ENCODE measurements around the gene SLC25A25.
"Not testable (repeated sequence)": the region's sequence is repeated elsewhere in the genome, so short reads cannot be mapped to it uniquely, and the experiment has no call there.

The SLC25A25 gene

DNA sequence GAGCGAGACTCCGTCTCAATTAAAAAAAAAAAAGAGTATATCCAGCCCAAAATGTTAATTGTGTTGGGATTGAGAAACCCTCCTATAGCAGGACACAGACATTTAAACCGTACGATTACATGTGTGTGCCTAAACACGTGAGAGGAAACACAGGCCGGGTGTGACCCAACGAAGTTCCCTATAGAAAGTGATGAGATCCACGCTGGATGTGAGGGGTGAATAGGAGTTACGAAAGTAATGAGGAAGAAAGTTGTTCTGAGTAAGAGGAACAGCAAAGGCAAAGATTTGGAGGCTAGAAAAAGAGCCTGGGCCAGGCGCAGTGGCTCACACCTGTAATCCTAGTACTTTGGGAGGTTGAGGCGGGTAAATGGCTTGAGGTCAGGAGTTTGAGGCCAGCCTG is 14.5 kb upstream of the SLC25A25 start:
- no peak for DNase-seq

DNA sequence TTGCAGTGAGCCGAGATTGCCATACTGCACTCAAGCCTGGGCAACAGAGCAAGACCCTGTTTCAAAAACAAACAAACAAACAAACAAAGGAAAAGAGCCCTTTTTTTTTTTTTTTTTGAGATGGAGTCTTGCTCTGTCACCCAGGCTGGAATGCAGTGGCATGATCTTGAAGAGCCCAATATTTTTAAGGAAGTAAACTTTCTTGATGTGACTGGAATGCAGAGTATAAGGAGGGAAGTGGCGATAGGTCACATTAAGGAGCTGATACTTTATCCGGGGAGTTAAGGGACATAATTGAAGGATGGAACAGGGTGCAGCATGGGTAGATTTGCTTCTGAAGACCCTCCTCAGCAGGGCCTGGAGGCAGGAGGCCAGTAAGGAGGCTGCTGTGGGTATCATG is 13.9 kb upstream of the SLC25A25 start:
- no peak for DNase-seq

DNA sequence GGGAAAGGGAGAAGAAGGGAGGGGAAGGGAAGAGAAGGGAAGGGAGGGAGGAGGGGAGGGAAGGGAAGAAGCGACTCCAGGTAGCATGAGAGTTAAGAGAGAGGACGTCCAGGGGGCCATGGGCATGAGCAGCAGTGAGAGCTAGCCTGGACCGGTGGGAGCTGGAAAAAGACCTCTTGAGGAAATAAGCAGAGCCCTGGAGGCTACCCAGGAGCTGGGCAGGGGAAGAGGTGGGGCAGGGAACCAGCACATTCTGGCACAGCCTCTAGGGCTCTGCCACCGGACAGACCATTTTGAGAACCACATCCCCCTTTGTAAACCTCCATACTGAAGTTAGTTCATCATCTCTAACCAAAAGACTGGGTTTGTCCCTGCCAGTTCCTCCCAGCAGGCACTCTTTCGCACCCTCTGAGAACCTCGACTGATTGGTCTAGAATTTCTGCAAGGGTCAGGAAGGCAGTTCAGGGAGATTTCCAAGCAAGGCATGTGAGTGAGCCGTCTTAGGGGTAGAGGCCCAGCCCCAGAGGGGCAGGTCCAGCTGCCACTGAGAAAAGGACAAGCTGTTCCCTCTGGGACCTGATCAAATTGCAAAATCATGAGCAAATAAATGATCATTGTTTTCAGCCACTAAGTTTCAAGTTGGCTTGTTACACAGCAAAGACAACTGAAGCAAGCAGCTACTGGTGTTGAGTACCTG is 12.5 kb upstream of the SLC25A25 start:
- no peak for DNase-seq

DNA sequence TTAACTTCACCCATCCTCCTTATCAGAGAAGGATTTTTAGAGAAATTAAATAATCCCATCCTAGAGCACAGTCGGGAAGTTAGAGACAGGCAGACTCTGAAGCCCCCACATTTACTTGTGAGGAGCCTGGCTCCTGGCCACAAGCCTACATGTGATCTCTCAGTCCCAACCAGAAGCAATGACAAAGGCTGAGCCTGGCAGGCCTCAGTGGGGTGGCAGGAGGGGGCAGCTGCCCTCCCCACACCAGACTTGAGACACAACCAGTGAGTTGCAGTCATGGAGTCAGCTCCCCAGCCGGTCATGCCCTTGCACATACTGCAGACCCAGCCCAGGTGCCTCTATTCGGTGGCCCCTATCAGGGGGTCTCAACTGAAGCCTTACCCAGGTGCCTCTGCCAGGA is 11.9 kb upstream of the SLC25A25 start:
- DNase-seq, result no peak

DNA sequence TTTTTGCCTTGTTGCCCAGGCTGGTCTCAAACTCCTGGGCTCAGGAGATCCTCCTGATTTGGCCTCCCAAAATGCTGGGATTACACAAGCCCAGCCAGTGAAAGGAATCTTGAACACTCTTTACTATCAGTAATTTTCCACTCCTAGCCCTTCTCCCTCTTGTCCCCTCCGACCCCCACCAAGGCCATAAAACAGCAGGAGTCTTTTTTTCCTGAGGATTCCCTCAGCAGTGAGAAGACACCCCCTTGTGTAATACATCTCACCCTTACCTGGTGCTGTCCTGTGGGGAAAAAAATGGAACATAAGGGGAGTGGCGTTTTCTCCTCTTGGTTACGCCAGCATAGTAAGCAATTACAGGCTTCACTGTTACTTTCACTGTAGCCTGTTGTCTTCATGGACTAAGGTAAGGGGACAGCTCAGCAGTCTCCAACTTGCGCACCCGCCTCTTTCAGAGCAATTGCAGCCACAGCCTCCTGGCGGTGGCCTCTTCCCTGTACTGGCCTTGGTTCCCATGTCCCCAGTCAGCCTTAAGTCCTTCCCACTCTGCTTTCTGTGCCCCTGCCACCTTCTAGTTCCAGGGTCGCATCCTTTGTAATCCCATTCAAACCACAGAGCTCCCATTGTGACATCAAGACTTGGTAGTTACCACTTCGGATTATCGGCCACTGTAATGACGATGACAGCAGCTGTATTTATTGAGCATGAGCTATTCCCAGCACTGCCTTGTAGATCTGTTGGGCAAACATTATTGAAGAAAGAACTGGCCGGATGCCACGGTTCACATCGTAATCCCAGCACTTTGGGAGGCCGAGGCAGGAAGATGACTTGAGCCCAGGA is 10.9 kb upstream of the SLC25A25 start:
- DNase-seq, result no peak

DNA sequence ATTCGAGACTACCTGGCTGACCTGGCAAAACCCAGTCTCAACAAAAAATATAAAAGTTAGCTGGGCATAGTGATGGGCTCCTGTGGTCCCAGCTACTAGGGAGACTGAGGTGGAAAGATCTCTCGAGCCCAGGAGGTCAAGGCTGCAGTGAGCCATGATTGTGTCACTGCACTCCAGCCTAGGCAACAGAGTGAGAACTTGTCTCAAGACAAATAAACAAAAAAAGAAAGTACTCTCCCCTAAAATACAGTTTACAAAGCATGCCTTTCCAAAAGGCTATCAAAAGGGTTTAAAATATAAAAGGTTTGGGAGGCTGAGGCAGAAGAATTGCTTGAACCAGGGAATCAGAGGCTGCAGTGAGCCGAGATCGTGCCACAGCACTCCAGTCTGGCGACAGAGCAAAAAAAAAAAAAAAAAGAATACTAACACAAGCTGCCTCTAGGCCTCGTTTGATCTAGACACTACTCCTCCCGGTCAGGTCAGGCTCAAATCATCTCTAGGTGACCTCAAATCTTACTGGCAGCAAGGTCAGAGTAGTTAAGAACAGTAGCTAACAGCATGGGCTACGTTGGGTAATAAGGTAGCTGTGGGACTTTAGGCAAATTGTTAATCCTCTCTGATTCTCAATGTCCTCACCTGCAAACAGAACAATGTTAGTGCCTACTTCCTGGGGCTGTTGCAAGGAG is 10.2 kb upstream of the SLC25A25 start:
- no peak for DNase-seq

DNA sequence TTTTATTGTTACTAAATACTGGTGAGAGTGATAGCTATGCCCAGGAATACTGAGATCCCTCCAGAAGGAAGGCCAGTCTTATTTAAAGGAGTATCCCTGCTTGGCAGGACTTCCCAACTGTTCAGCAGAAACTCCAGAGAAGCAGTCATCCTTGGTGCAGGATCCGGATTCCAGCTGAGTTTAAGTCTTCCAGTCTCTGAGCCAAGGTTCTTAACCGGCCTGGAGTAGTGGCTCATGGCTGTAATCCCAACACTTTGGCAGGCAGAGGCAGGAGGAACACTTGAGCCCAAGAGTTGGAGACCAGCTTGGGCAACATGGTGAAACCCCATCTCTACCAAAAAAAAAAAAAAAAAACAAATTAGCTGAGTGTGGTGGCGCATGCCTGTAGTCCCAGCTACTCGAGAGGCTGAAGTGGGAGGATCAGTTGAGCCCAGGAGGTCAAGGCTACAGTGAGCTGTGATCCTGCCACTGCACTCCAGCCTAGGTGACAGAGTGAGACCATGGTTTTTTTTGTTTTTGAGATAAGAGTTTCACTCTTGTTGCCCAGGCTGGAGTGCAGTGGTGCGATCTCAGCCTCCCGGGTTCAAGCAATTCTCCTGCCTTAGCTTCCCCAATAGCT is 8.6 kb upstream of the SLC25A25 start:
- peak; percentile 41 for DNase-seq

DNA sequence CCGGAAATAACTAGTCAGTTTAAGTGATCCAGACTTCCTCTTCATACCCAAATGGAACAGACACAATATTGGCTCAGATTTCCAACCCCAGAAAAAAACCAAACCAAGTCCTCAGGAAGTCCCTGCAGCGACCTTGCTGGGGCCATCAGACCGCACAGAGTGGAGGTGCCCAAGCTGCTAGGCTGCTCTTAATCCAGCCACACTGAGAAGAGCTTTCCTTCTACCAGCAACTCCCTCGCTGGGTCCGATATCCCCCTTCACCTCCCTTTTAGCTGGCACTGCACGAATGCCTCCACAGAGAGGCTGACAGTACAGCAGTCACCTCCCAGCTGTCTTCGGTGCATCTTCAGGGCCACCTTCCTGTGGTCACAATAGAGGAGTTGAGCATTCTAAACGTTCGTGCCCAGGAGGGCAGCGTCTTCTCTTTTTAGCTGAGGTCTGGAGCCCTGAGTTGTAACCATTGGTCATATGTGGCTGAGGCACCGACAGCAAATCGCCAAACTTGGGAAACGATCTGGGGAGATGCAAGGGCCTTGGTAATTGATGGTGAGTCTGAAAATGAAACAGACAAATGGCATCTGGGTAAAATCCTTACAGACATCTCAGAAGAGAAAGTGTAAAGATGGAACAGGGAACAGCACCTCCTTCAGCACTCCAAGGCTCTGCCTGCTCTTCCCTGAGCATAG is 6.6 kb upstream of the SLC25A25 start:
- no peak for DNase-seq

DNA sequence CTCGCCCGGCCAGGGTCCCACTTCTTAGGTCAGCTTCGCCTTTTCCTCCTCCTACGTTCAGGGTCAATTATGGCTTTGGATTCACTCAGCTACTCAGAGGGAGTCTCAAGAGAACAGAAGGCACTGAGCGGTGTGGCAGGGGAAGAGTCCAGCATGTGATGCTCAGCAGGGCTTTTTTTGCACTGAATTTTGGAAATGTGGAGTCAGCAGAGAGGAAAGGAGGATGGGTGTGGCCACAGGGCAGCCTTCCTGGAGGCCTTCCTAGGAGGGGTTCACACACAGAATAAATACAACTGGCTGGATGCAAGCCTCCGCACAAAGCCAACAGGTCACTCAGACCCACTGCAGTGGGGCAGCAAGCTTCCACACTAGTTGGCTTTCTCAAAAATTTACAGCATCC is 5.8 kb upstream of the SLC25A25 start:
- no peak for DNase-seq

DNA sequence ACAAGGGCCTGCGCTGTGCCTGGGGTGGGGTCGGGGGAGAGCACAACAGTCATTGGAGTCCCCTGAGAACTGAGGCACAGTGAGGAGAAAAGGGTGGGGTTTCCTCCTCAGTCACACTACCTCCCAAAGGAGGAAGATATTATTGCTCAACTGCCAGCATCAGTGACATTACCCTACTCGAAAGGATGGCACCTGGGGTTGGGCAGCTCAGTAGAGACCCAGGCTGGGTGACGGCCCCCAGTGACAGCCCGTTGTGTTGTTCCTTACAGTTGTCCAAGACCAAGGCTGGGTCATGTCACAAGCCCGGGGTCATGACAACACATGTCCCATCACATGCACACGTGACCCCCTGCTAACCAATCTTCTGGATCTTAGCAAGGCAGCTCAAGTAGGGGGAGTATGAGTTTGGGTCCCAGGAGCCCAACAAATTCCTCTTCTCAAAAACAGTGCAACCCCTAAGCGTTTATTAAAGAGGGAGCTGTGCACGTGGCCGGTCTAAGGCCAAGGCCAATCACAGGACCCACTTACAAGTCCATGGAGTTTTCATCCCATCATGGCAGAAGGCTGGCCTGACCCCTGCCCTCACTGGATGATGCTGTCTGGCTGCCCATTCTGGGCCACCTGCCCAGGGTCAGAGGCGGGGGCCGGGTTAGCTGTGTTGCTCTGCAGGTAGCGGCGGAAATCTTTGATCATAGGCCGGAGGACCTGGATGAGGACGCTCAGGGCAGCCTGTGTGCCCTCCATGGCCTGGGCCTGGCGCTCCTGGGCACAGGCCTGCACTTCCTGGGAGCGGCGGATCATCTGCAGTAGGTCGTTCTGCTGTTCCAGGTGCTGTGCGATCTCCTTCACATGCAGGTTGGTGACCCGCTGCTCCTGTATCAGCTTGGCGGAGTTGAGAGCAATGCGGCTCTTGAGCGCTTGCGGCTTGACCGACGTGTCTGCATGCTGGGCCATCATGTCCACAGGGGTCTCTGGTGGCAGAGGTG is 4.9 kb upstream of the SLC25A25 start:
- DNase-seq, result no peak

DNA sequence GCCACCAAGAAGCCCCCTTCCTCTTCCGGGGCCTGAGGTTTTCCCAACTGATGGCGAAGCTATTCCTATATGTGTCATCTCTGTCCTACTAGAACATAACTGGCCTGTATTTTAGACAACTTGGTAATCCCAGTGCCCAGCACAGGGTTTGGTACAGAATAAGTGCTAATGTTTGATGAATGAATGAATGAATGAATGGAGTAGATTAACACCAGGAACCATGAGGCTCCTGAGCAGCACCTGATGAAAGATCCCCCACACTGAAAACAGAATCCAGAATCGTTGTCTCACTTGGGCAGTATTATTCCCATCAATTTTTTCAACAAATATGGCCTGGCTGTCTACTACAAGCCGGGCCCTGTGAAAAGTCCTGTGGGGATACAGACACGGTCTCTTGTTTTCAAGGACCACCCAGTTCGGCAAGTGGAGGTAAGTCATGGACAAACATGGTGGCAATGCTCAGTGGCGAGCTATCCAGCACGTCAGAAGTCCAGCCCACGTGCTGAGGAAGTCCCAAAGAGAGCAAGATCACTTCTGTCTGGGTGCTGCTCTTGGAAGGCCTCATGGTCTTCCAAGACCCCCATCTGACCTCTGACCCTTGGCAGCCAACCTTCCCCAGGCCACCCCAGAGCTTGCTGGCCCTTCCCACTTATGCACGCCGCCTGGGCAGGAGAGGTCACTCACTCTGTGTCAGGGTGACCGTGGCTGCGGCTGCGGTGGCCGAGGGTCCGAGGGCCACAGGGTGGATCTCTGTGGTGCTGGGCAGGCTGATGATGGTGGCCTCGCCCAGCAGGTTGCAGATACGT is 1.9 kb upstream of the SLC25A25 start:
- no peak for DNase-seq

DNA sequence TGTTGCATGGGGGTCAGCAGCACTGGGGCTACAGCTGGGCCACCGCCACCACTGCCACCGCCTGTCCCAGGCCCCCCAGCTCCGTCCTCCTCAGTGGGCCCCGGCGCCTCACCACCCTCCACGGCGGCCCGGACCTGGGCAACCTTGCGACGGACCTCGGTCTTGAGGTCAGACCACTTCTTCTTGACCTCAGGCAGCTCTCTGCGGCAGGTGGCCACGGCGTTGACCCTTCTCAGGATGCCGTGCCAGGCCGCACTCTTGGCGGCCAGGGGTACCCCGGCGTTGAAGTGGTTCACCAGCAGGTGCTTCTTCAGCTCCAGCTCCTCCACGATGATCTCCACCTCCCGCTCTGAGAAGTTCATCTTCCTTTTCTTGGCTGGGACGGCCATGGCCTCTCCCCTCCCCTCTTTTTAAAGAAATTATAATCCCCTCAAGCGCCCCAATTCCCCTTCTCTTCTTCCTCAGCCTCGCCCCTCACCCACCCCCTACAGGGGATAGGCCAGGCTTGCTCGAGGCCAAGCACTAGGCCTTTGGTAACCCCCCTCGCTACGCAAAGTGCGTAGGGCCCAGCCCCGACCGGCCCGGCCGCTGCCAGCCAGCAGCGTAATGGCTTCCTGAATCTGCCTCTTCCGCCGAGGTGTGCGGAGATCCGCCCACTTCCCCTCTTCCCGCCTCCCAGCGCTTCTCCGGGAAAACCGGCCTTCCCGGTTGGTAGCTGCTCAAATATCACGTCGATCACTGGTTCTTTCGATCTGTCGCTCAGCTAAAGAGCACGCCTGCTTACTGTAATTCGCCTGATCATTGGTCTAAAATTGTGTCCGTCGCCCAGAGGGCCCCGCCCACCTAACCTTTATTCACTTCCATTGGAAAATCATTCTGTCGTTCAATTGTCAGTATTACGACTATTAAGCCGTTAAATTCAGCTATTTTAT is 1.1 kb upstream of the SLC25A25 start, which contains the start of gene NAIF1:
Gene NAIF1 (minus strand): TSS at position 608 of the 932 bp plus-strand sequence. CDS start 219 bp downstream, at position 389.
- peak; percentile 95 for DNase-seq

DNA sequence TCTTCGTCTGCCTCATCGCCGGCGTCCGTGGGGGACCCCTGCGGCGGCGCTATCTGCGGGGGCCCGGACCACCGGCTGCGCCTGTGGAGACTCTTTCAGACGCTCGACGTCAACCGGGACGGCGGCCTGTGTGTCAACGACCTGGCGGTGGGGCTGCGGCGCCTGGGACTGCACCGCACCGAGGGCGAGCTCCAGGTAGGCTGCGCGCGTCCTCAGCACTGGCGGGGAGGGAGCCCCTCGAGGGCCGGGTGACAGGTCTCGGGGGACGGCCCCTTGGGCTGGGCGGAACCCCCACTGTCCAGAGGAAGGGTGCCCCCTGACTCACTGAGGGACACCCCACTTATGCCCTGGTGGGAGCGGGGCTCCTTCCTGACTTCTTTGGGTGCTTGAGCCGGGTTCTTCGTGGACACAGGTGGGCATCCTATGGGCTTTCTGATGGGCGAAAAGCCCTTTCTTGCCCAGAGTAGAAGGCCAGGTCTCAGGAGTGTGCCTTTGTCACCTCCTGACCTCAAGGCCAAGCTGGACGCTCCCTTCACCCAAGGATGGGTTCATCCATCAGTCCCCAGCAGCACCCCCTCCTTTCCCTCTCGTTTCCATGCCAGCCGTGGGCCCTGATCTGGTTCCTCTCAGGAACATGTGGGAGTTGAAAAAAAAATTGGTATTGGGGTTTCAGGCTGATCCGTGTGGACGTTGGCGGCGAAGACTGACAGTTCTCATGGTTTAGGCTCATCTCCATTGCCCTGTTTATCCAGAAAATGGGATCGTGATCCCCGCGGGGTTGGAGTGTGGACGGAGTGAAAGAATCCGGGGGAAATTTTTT is 564 bp downstream of the SLC25A25 start:
- DNase-seq, result no peak

DNA sequence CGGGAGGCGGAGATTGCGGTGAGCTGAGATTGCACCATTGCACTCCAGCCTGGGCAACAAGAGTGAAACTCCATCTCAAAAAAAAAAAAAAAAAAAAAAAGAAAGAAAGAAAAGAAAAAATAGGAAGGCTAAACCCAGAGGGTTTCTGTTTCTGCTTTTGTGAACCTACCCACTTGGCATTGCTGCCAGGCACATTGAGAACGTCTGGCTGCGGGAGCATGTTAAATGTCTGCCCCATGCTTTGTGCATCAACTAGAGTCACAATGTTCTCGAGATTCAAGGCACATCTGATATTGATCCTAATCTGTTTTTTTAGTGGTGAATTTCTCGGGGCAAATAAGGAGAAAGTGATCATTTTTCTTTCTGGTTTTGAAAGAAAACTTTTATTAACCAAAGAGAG is 2.8 kb downstream of the SLC25A25 start:
- DNase-seq, result no peak

DNA sequence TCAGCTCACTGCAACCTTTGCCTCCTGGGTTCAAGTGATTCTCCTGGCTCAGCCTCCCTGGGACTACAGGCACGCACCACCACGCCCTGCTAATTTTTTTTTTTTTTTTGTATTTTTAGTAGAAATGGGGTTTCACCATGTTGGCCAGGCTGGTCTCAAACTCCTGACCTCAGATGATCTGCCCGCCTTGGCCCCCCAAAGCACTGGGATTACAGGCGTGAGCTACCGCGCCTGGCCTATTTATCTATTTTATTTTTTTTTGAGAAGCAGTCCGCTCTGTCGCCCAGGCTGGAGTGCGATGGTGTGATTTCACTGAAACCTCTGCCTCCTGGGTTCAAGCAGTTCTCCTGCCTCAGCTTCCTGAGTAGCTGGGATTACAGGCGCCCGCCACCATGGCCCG is 3.4 kb downstream of the SLC25A25 start:
- not testable (repeated sequence) for DNase-seq

DNA sequence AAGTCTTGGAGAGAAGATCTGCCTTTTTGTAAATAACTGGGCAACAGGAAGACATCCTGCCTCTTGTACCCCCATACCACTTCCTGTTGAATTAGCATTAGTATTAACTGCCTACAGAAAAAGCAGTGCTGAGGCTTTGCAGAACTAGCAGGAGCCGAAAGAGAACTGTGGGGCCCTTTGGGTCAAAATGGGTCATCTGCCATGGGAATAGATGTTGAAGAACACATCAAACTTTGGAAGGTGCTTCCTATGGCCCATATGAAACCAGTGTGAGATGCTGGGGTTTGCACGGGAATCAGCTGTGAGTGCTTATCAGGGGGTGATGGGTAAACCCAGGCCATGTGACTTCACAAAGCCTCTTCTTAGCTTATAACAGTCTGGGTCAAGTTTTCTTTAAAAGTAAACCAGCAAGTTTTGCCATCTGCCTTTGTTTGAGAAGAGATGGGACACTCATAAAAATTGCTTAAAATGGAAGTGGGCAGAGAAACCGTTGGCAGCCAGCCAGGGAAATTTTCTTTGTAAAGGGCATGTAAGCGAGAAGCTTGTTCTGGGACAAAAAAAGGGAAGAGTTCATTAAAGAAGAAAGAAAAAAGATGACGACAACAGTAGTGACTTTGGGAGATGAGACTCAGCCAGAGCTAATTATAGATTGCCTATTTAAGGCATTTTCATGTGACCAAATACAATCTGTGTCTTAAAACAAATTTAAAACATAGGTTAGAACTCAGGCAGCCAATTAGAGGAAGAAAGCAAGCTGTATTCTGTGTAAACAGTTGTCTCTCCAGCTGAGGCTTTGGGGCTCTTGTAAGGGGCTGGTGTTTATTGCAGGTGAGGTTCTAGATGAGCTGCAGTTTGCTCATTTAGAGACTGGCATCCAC is 4.4 kb downstream of the SLC25A25 start:
- DNase-seq, result peak; percentile 55

DNA sequence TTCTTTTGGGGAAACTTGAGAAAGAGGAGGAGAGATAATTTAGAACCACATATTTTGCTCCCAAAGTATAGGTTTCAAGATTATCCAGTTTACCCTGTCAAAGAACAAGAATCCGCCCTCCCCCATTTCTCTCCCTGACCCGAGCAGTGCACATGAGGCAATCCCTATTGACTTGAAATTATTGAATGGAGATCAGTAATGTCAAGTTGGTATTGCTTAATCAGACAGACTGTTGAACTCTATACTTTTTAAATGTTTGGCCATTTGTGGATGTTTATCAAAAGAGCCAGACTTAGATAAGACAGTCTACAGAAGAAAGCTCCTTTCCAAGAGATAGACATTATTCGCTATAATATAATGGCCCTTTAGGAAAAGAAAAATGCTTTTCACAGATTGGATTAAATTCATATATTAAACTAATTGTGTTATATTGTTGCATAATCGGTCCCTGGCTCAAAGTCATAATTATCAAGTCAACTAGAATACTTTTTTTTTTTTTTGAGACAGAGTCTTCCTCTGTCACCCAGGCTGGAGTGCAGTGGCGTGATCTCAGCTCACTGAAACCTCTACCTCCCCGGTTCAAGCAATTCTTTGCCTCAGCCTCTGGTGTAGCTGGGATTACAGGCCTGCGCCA is 5.3 kb downstream of the SLC25A25 start:
- DNase-seq, result no peak

All from NCI-H446 treated with DMSO at 0.1 percent for 48 hours (cell line).